ENCODE data around the gene IGSF23.
"Not testable (repeated sequence)": the region's sequence is repeated elsewhere in the genome, so short reads cannot be mapped to it uniquely, and the experiment has no call there.

The IGSF23 gene

GRCh38 chr19:44611812-44612295, 1.5 kb upstream of the IGSF23 start:
- no peak for DNase-seq (ENCODE audit: low read depth)

GRCh38 chr19:44614313-44614712, 950 bp downstream of the IGSF23 start:
- no peak for DNase-seq (ENCODE audit: low read depth)

- DNase-seq (ENCODE audit: low read depth): no peak
Observed at GRCh38 chr19:44615863-44616247, 2.5 kb downstream of the IGSF23 start.

GRCh38 chr19:44617110-44617880, 3.9 kb downstream of the IGSF23 start:
- no peak for DNase-seq (ENCODE audit: low read depth)

GRCh38 chr19:44618640-44619357, 5.4 kb downstream of the IGSF23 start:
- DNase-seq (ENCODE audit: low read depth): no peak

GRCh38 chr19:44620667-44621066, 7.3 kb downstream of the IGSF23 start:
- no peak for DNase-seq (ENCODE audit: low read depth)

- DNase-seq (ENCODE audit: low read depth): no peak
Observed at GRCh38 chr19:44621367-44621766, 8.0 kb downstream of the IGSF23 start.

GRCh38 chr19:44623080-44623479, 9.7 kb downstream of the IGSF23 start:
- no peak for DNase-seq (ENCODE audit: low read depth)

GRCh38 chr19:44623626-44624025, 10.3 kb downstream of the IGSF23 start:
- no peak for DNase-seq (ENCODE audit: low read depth)

- no peak for DNase-seq (ENCODE audit: low read depth)
Observed at GRCh38 chr19:44624840-44625354, 11.5 kb downstream of the IGSF23 start.

GRCh38 chr19:44625637-44626036, 12.3 kb downstream of the IGSF23 start:
- not testable (repeated sequence) for DNase-seq (ENCODE audit: low read depth)

- DNase-seq (ENCODE audit: low read depth): peak; percentile 92
Observed at GRCh38 chr19:44626048-44626624, 12.8 kb downstream of the IGSF23 start.

- no peak for DNase-seq (ENCODE audit: low read depth)
Observed at GRCh38 chr19:44627631-44628030, 14.3 kb downstream of the IGSF23 start.

GRCh38 chr19:44628793-44629192, 15.4 kb downstream of the IGSF23 start:
- no peak for DNase-seq (ENCODE audit: low read depth)

GRCh38 chr19:44631611-44632010, 18.2 kb downstream of the IGSF23 start:
- DNase-seq (ENCODE audit: low read depth): not testable (repeated sequence)

GRCh38 chr19:44634058-44634457, 20.7 kb downstream of the IGSF23 start:
- DNase-seq (ENCODE audit: low read depth): not testable (repeated sequence)

GRCh38 chr19:44634785-44635184, 21.4 kb downstream of the IGSF23 start:
- no peak for DNase-seq (ENCODE audit: low read depth)

GRCh38 chr19:44635581-44636438, 22.4 kb downstream of the IGSF23 start:
- DNase-seq (ENCODE audit: low read depth): no peak

- DNase-seq (ENCODE audit: low read depth): no peak
Observed at GRCh38 chr19:44636439-44637389, 23.4 kb downstream of the IGSF23 start.

GRCh38 chr19:44637390-44637764, 24.0 kb downstream of the IGSF23 start:
- DNase-seq (ENCODE audit: low read depth): no peak

GRCh38 chr19:44640518-44640917, 27.2 kb downstream of the IGSF23 start:
- no peak for DNase-seq (ENCODE audit: low read depth)

Data from non-pigmented ciliary epithelial cell (primary cell).